HEK293 (cell line): ENCODE results near the gene SCN10A.

Source experiments
- CTCF ChIA-PET: fragments of 350-600 bp; formaldehyde crosslinking; extraction: SDS; loops from one replicate; lab custom pipeline; 2021; ENCODE audit warnings: antibody characterized with exemption; lab: Yijun Ruan, JAX
- POLR2A ChIA-PET: fragments of 300-600 bp; formaldehyde crosslinking; extraction: SDS; loops from one replicate; lab custom pipeline; 2020; ENCODE audit warnings: antibody characterized with exemption, inconsistent platforms; lab: Yijun Ruan, JAX
- H3K27ac ChIP-seq: fragments of 200-500 bp; sonication (Bioruptor generic); 2 replicates; pipeline ENCODE4 v1.5.1; 2014; ENCODE audit warnings: low read depth, low read length, control low read depth, inconsistent platforms; ENCODE audit errors: extremely low read depth
- H3K36me3 ChIP-seq, 2 experiments: fragments of 200-500 bp in 1 of 2; sonication (Bioruptor generic) in 1 of 2; 1 replicate in 1 of 2; 2 replicates in 1 of 2; pipeline ENCODE4 v1.5.1; 2014 to 2017; ENCODE audit warnings: inconsistent platforms in 2 of 2, low read length in 2 of 2; ENCODE audit not compliant: control insufficient read depth in 2 of 2, insufficient read depth in 1 of 2
- H3K4me1 ChIP-seq: fragments of 200-500 bp; sonication (Bioruptor generic); 2 replicates; pipeline ENCODE4 v1.5.1; 2014; ENCODE audit warnings: mild to moderate bottlenecking, low read length, inconsistent platforms; ENCODE audit not compliant: control insufficient read depth, insufficient read depth
- H3K4me3 ChIP-seq: 2 replicates; pipeline ENCODE4 v1.5.1; 2011; ENCODE audit warnings: low read depth, mild to moderate bottlenecking, control low read depth, low read length, moderate library complexity
- H3K9me3 ChIP-seq: fragments of 200-500 bp; sonication (Bioruptor generic); 2 replicates; pipeline ENCODE4 v1.5.1; 2014; ENCODE audit warnings: low read depth, low read length, inconsistent platforms; ENCODE audit not compliant: control insufficient read depth, insufficient read depth
- RBAK ChIP-seq: fragments of 450-650 bp; formaldehyde crosslinking; IDR thresholded peaks from 2 replicates; pipeline ENCODE4 v1.5.1; 2016; ENCODE audit warnings: missing biosample characterization, missing genetic modification characterization
- SCRT2 ChIP-seq: fragments of 450-650 bp; formaldehyde crosslinking; IDR thresholded peaks from 2 replicates; pipeline ENCODE4 v1.5.1; 2016; ENCODE audit warnings: missing biosample characterization, missing genetic modification characterization
- TCF7L2 ChIP-seq: IDR thresholded peaks from 2 replicates; pipeline ENCODE4 v1.6.1; 2011; ENCODE audit warnings: low read depth, mild to moderate bottlenecking, inconsistent platforms, low read length, moderate library complexity, borderline replicate concordance
- YY2 ChIP-seq: fragments of 450-650 bp; formaldehyde crosslinking; IDR thresholded peaks from 2 replicates; pipeline ENCODE4 v1.5.1; 2016; ENCODE audit warnings: missing biosample characterization, missing genetic modification characterization
- ZEB2 ChIP-seq: fragments of 450-650 bp; formaldehyde crosslinking; IDR thresholded peaks from 2 replicates; pipeline ENCODE4 v1.5.1; 2016; ENCODE audit warnings: missing biosample characterization, missing genetic modification characterization
- ZNF121 ChIP-seq: fragments of 450-650 bp; formaldehyde crosslinking; IDR thresholded peaks from 2 replicates; pipeline ENCODE4 v1.5.1; 2016; ENCODE audit warnings: missing biosample characterization, missing genetic modification characterization
- ZNF155 ChIP-seq: fragments of 450-650 bp; formaldehyde crosslinking; IDR thresholded peaks from 2 replicates; pipeline ENCODE4 v1.5.1; 2016; ENCODE audit warnings: missing biosample characterization, missing genetic modification characterization
- ZNF202 ChIP-seq: fragments of 450-650 bp; formaldehyde crosslinking; IDR thresholded peaks from 2 replicates; pipeline ENCODE4 v1.5.1; 2016; ENCODE audit warnings: missing biosample characterization, missing genetic modification characterization, borderline replicate concordance
- ZNF221 ChIP-seq: fragments of 450-650 bp; formaldehyde crosslinking; IDR thresholded peaks from 2 replicates; pipeline ENCODE4 v1.5.1; 2017; ENCODE audit warnings: missing biosample characterization, missing genetic modification characterization, borderline replicate concordance
- ZNF24 ChIP-seq: fragments of 450-650 bp; formaldehyde crosslinking; IDR thresholded peaks from 2 replicates; pipeline ENCODE4 v1.5.1; 2016; ENCODE audit warnings: missing biosample characterization, missing genetic modification characterization
- ZNF514 ChIP-seq: fragments of 450-650 bp; formaldehyde crosslinking; IDR thresholded peaks from 2 replicates; pipeline ENCODE4 v1.5.1; 2016; ENCODE audit warnings: missing biosample characterization, missing genetic modification characterization
- ZNF654 ChIP-seq: fragments of 450-650 bp; formaldehyde crosslinking; IDR thresholded peaks from 2 replicates; pipeline ENCODE4 v1.5.1; 2016; ENCODE audit warnings: low read depth, missing biosample characterization, missing genetic modification characterization
- ZNF701 ChIP-seq: fragments of 450-650 bp; formaldehyde crosslinking; IDR thresholded peaks from 2 replicates; pipeline ENCODE4 v1.5.1; 2016; ENCODE audit warnings: missing biosample characterization, missing genetic modification characterization
- ZNF707 ChIP-seq: fragments of 450-650 bp; formaldehyde crosslinking; IDR thresholded peaks from 2 replicates; pipeline ENCODE4 v1.5.1; 2016; ENCODE audit warnings: missing biosample characterization, missing genetic modification characterization
- ZSCAN16 ChIP-seq: fragments of 450-650 bp; formaldehyde crosslinking; IDR thresholded peaks from 2 replicates; pipeline ENCODE4 v1.5.1; 2016; ENCODE audit warnings: missing biosample characterization, missing genetic modification characterization
- TF ChIP-seq, protein P1 (sequence below): fragments of 450-650 bp; formaldehyde crosslinking; IDR thresholded peaks from 2 replicates; pipeline ENCODE4 v1.5.1; 2017; ENCODE audit warnings: missing biosample characterization, missing genetic modification characterization
- TF ChIP-seq, protein P2 (sequence below): fragments of 450-650 bp; formaldehyde crosslinking; IDR thresholded peaks from 2 replicates; pipeline ENCODE4 v1.5.1; 2016; ENCODE audit warnings: missing biosample characterization, missing genetic modification characterization
- TF ChIP-seq, protein P3 (sequence below): fragments of 450-650 bp; formaldehyde crosslinking; IDR thresholded peaks from 2 replicates; pipeline ENCODE4 v1.5.1; 2016; ENCODE audit warnings: missing biosample characterization, missing genetic modification characterization
- TF ChIP-seq, protein P4 (sequence below): fragments of 450-650 bp; formaldehyde crosslinking; IDR thresholded peaks from 2 replicates; pipeline ENCODE4 v1.5.1; 2016; ENCODE audit warnings: missing biosample characterization, missing genetic modification characterization
- TF ChIP-seq, protein P5 (sequence below): fragments of 450-650 bp; formaldehyde crosslinking; IDR thresholded peaks from 2 replicates; pipeline ENCODE4 v1.5.1; 2016; ENCODE audit warnings: missing biosample characterization, missing genetic modification characterization
- TF ChIP-seq, protein P6 (sequence below): fragments of 450-650 bp; formaldehyde crosslinking; IDR thresholded peaks from 2 replicates; pipeline ENCODE4 v1.5.1; 2016; ENCODE audit warnings: missing biosample characterization, missing genetic modification characterization, low read depth
- TF ChIP-seq, protein P7 (sequence below): fragments of 450-650 bp; formaldehyde crosslinking; IDR thresholded peaks from 2 replicates; pipeline ENCODE4 v1.5.1; 2017; ENCODE audit warnings: missing biosample characterization, missing genetic modification characterization

SCN10A gene

DNA sequence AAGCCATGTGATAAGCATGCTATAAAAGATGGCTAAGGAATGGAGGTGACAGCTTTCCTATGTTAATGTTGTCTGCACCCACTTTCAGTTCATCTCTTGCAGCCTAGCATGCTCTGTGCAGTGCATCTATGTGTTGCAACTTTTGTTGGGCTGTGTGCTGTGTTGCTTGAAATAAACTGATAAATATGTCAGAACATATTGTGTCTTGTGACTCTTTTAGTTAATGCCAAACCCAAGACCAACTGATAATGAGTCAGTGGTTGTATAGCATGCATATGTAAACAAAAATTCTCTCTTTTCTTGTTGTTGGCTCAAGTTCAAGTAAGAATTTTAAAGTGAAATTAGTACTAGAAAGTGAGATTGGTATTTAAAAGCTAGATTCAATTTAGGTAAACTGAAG lies 37.0 kb upstream of the SCN10A start (continued):
- TF ChIP-seq, protein P1, sequence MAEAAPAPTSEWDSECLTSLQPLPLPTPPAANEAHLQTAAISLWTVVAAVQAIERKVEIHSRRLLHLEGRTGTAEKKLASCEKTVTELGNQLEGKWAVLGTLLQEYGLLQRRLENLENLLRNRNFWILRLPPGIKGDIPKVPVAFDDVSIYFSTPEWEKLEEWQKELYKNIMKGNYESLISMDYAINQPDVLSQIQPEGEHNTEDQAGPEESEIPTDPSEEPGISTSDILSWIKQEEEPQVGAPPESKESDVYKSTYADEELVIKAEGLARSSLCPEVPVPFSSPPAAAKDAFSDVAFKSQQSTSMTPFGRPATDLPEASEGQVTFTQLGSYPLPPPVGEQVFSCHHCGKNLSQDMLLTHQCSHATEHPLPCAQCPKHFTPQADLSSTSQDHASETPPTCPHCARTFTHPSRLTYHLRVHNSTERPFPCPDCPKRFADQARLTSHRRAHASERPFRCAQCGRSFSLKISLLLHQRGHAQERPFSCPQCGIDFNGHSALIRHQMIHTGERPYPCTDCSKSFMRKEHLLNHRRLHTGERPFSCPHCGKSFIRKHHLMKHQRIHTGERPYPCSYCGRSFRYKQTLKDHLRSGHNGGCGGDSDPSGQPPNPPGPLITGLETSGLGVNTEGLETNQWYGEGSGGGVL (tag by site-specific recombination) = no peak
- TF ChIP-seq ZSCAN16 (tag by site-specific recombination) = no peak
- TF ChIP-seq SCRT2 = no peak
- TF ChIP-seq ZNF121 (tag by site-specific recombination) = no peak
- no peak for TF ChIP-seq ZEB2

DNA sequence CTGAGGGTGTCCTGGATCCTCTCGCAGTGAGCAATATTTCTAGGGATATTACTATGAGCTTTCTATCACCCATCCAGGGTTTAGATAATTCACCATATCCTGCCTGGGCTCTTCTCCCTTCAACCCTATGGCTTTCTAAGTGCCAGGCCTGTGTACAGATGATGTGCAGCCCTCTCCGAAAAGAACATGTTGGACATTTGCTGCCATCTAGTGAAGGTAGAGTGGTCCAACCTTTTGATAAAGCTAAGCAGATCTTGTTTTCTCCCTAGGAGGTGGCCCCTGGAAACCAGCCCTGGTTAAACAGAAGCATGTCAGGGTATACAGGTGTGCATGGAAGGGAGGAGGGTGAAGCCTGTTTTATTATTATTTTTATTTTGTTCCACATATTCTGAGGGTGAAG lies 27.9 kb upstream of the SCN10A start:
- ChIA-PET POLR2A (no interaction called here), CTCF (interaction anchor here (0.7 to 1.9 kb wide), 16 partner anchors 9 to 323 kb away, joined by 3 to 18 read pairs (median 4); no protein-coding TSS in a partner anchor)
- no peak overlapping the region for H3K4me3 ChIP-seq
- H3K36me3 ChIP-seq = no peaks in the 10 kb centered on the region
- H3K27ac ChIP-seq = no peak overlapping the region
- TF ChIP-seq ZNF654 (peak; percentile 47), TCF7L2 (no peak)
- no peaks in the 10 kb centered on the region for H3K9me3 ChIP-seq
- H3K4me1 ChIP-seq = no peaks in the 10 kb centered on the region

DNA sequence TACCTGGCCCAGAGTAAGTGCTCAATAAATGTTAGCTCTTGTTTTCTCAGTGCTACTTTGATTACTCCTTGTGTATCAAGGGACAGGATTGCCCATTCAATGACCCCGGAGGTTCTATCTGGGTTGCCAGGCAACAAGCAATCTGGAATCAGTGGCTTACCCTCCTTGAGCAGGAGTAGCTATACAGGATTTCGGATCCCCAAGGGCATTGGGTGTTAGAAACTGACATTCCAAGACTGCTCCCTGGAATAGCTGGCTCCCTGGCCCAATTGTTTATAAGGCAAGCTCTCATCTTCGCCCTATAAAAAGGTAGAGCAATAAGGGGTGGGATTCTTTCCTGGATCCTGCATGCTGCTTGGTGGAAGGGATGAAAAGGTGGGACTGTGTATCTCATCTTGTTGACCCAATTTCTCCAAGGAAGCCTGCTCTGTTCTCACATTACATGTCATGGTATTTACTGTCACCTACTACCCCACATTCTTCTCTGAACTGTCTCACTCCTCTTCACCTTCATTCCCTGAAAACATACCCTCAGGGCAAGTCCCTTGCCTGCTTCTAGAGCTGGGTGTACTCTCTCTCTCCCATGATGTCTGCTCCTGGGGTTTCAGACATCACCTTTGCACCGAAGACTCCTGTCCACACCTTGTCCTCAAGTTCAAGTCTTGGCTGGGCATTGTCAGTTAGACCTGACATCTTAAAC lies 26.4 kb upstream of the SCN10A start:
- H3K36me3 ChIP-seq = no peaks in the 10 kb centered on the region
- no peak overlapping the region for H3K27ac ChIP-seq
- H3K4me1 ChIP-seq = no peaks in the 10 kb centered on the region
- H3K4me3 ChIP-seq = no peak overlapping the region
- no peaks in the 10 kb centered on the region for H3K9me3 ChIP-seq
- ChIA-PET POLR2A (no interaction called here), CTCF (interaction anchor here (0.5 to 1.9 kb wide), 8 partner anchors 36 to 373 kb away, joined by 3 to 9 read pairs (median 4); no protein-coding TSS in a partner anchor)
- TF ChIP-seq ZNF701 (tag by site-specific recombination) (no peak), TCF7L2 (no peak), YY2 (no peak), ZNF707 (tag by site-specific recombination) (no peak), RBAK (tag by site-specific recombination) (no peak), ZNF202 (tag by site-specific recombination) (no peak), ZNF155 (tag by site-specific recombination) (no peak), ZNF24 (tag by site-specific recombination) (no peak), ZNF221 (no peak), ZNF514 (tag by site-specific recombination) (no peak)
- TF ChIP-seq, protein P2, sequence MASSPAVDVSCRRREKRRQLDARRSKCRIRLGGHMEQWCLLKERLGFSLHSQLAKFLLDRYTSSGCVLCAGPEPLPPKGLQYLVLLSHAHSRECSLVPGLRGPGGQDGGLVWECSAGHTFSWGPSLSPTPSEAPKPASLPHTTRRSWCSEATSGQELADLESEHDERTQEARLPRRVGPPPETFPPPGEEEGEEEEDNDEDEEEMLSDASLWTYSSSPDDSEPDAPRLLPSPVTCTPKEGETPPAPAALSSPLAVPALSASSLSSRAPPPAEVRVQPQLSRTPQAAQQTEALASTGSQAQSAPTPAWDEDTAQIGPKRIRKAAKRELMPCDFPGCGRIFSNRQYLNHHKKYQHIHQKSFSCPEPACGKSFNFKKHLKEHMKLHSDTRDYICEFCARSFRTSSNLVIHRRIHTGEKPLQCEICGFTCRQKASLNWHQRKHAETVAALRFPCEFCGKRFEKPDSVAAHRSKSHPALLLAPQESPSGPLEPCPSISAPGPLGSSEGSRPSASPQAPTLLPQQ (tag by site-specific recombination) = no peak
- TF ChIP-seq, protein P3, sequence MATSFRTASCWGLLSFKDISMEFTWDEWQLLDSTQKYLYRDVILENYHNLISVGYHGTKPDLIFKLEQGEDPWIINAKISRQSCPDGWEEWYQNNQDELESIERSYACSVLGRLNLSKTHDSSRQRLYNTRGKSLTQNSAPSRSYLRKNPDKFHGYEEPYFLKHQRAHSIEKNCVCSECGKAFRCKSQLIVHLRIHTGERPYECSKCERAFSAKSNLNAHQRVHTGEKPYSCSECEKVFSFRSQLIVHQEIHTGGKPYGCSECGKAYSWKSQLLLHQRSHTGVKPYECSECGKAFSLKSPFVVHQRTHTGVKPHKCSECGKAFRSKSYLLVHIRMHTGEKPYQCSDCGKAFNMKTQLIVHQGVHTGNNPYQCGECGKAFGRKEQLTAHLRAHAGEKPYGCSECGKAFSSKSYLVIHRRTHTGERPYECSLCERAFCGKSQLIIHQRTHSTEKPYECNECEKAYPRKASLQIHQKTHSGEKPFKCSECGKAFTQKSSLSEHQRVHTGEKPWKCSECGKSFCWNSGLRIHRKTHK (tag by site-specific recombination) = no peak
- TF ChIP-seq, protein P4, sequence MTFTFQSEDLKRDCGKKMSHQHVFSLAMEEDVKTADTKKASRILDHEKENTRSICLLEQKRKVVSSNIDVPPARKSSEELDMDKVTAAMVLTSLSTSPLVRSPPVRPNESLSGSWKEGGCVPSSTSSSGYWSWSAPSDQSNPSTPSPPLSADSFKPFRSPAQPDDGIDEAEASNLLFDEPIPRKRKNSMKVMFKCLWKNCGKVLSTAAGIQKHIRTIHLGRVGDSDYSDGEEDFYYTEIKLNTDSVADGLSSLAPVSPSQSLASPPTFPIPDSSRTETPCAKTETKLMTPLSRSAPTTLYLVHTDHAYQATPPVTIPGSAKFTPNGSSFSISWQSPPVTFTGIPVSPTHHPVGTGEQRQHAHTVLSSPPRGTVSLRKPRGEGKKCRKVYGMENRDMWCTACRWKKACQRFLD (tag by site-specific recombination) = no peak
- TF ChIP-seq, protein P5, sequence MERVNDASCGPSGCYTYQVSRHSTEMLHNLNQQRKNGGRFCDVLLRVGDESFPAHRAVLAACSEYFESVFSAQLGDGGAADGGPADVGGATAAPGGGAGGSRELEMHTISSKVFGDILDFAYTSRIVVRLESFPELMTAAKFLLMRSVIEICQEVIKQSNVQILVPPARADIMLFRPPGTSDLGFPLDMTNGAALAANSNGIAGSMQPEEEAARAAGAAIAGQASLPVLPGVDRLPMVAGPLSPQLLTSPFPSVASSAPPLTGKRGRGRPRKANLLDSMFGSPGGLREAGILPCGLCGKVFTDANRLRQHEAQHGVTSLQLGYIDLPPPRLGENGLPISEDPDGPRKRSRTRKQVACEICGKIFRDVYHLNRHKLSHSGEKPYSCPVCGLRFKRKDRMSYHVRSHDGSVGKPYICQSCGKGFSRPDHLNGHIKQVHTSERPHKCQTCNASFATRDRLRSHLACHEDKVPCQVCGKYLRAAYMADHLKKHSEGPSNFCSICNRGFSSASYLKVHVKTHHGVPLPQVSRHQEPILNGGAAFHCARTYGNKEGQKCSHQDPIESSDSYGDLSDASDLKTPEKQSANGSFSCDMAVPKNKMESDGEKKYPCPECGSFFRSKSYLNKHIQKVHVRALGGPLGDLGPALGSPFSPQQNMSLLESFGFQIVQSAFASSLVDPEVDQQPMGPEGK = no peak
- TF ChIP-seq, protein P6, sequence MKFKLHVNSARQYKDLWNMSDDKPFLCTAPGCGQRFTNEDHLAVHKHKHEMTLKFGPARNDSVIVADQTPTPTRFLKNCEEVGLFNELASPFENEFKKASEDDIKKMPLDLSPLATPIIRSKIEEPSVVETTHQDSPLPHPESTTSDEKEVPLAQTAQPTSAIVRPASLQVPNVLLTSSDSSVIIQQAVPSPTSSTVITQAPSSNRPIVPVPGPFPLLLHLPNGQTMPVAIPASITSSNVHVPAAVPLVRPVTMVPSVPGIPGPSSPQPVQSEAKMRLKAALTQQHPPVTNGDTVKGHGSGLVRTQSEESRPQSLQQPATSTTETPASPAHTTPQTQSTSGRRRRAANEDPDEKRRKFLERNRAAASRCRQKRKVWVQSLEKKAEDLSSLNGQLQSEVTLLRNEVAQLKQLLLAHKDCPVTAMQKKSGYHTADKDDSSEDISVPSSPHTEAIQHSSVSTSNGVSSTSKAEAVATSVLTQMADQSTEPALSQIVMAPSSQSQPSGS = no peak
- TF ChIP-seq, protein P7, sequence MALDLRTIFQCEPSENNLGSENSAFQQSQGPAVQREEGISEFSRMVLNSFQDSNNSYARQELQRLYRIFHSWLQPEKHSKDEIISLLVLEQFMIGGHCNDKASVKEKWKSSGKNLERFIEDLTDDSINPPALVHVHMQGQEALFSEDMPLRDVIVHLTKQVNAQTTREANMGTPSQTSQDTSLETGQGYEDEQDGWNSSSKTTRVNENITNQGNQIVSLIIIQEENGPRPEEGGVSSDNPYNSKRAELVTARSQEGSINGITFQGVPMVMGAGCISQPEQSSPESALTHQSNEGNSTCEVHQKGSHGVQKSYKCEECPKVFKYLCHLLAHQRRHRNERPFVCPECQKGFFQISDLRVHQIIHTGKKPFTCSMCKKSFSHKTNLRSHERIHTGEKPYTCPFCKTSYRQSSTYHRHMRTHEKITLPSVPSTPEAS = no peak
